Peyer's patch (tissue), 4 donors: ENCODE results near the gene KRT4.

Source experiments
- POLR2A ChIP-seq, 2 donors: fragments of 450-650 bp; IDR thresholded peaks; one replicate each; pipeline ENCODE4 v1.5.1; 2017; ENCODE audit warnings: antibody characterized with exemption in 2 of 2, mild to moderate bottlenecking in 2 of 2, moderate library complexity in 2 of 2
- TF ChIP-seq, protein P1 (sequence below), 6 experiments: fragments of 450-650 bp in 4 of 6; fragments of 200-600 bp in 2 of 6; sonication (generic) in 1 of 6; IDR thresholded peaks; one replicate each; pipeline ENCODE4 v1.5.1; 2017 to 2019; ENCODE audit warnings: antibody characterized with exemption in 6 of 6, mild to moderate bottlenecking in 3 of 6, moderate library complexity in 1 of 6

GRCh38 chr12:52767427-52767826, 46.5 kb downstream of the KRT4 start:
- TF ChIP-seq, protein P1, sequence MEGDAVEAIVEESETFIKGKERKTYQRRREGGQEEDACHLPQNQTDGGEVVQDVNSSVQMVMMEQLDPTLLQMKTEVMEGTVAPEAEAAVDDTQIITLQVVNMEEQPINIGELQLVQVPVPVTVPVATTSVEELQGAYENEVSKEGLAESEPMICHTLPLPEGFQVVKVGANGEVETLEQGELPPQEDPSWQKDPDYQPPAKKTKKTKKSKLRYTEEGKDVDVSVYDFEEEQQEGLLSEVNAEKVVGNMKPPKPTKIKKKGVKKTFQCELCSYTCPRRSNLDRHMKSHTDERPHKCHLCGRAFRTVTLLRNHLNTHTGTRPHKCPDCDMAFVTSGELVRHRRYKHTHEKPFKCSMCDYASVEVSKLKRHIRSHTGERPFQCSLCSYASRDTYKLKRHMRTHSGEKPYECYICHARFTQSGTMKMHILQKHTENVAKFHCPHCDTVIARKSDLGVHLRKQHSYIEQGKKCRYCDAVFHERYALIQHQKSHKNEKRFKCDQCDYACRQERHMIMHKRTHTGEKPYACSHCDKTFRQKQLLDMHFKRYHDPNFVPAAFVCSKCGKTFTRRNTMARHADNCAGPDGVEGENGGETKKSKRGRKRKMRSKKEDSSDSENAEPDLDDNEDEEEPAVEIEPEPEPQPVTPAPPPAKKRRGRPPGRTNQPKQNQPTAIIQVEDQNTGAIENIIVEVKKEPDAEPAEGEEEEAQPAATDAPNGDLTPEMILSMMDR (IDR thresholded peaks at IDR 0.05): no peak
- no peak for TF ChIP-seq POLR2A (IDR thresholded peaks at IDR 0.05)
